ENCODE data around the gene SPOCK3.

- TF ChIP-seq CTCF (IDR thresholded peaks at IDR 0.05) = no peak
- TF ChIP-seq POLR2AphosphoS5 (IDR thresholded peaks at IDR 0.05; ENCODE audit: low read depth, low read length) = no peak
- no peak for TF ChIP-seq TCF7L2 (IDR thresholded peaks at IDR 0.05; ENCODE audit: low read depth, low read length)
- no peak for TF ChIP-seq REST (IDR thresholded peaks at IDR 0.05; ENCODE audit: insufficient read depth in 1 of 2, low read depth in 2 of 2, low read length in 1 of 2)
Measured at GRCh38 chr4:167129146-167129545, 105.1 kb downstream of the SPOCK3 start.

All from Panc1 (cell line).